Measurements from ENCODE around the gene SEC16A.

Gene SEC16A

DNA sequence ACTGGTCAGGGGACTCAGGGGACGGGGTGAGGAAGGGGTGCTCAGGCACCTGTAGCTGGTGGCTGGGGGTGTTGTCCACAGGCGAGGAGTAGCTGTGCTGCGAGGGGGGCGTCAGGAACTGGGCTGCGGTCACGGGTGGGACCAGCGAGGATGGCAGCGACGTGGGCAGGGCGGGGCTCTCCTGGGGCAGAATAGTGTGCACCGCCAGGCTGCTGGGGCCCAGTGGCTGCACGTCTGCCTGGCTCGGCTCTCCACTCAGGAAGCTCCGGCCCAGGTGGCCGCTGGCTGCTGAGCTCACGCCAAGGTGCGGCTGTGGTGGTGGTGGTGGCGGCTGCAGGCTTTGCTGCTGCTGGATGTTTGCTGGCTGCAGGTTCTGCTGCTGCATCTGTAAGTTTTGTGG is 13.3 kb upstream of the SEC16A start:
- TF ChIP-seq CTCF (IDR thresholded peaks at IDR 0.05; ENCODE audit: insufficient read depth, low read length, missing control alignments), result no peak
- no peak for DNase-seq (ENCODE audit: low read depth, low spot score)
- ChIA-PET POLR2A (no interaction called here), CTCF (interaction anchor here (0.6 to 11.1 kb wide), 4 partner anchors 8 to 175 kb away, joined by 3 to 131 read pairs (median 7); no protein-coding TSS in a partner anchor)
- no peak overlapping the region for H3K4me3 ChIP-seq (ENCODE audit: low read depth, low read length)

GRCh38 chr9:136495238-136495800 is 12.5 kb upstream of the SEC16A start:
- ChIA-PET CTCF (interaction anchor here (1.1 to 11.1 kb wide), 4 partner anchors 9 to 136 kb away, joined by 3 to 131 read pairs (median 10); no protein-coding TSS in a partner anchor), POLR2A (no interaction called here)
- no peak for TF ChIP-seq CTCF (IDR thresholded peaks at IDR 0.05; ENCODE audit: insufficient read depth, low read length, missing control alignments)
- no peak for DNase-seq (ENCODE audit: low read depth, low spot score)
- H3K4me3 ChIP-seq (ENCODE audit: low read depth, low read length), result no peak overlapping the region

DNA sequence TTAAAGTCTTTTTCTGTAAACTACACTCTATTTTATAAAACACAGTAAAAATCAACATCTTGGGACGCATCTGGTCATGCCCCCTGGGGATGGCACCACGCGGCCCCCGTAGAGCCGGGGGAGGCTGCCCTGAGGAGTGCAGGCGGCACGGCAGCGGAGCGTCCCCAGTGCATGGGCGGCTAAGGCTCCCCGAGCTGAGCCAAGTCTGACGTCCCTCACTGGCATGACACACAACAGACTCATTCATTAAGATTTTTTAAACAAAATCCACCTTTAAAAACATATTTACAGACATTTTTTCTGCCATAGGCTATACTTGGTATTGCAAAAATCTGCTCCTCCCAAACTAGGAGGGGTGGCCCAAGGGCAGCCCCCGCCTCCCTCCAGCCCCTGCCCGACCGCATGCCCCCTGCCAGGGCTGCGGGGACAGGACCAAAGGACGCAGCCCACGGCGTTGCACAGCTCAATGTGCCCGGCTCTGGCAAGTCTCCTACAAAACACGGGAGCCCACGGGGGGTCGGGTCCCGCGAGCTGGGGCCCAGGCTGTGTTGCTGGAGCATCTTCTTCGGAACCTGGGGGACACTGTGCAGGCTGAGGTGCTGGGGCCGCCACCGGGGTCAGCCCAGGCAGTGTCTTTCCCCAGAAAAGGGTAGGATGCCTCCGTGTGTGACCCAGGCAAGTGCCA is 11.8 kb upstream of the SEC16A start:
- TF ChIP-seq CTCF (IDR thresholded peaks at IDR 0.05; ENCODE audit: insufficient read depth, low read length, missing control alignments), result no peak
- CTCF ChIA-PET, result interaction anchor here (1.1 to 11.1 kb wide), 4 partner anchors 8 to 137 kb away, joined by 3 to 131 read pairs (median 10); no protein-coding TSS in a partner anchor

DNA sequence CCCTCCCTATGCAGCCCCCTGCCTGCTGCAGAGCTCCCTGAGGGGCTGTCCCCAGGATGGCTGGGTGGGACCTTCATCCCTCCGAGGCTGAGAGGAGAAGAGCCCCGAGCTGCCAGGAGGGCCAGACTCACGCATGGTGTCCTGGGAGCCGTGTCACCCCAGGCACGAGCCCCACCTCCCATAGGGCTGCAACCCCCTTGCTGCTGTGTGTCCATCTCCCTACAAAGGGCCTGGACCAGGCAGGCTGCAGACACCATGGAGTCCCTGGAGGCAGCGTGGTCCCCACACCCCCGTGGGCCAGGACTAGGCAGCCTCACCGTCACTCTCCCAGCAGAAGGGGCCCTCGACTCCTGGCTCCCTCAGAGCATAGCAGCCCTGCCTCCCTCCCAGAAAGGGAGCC is 11.2 kb upstream of the SEC16A start:
- TF ChIP-seq CTCF (IDR thresholded peaks at IDR 0.05; ENCODE audit: insufficient read depth, low read length, missing control alignments), result no peak
- no peak for DNase-seq (ENCODE audit: low read depth, low spot score)
- CTCF ChIA-PET, result interaction anchor here (1.5 to 3.4 kb wide), 4 partner anchors 9 to 178 kb away, joined by 5 to 11 read pairs (median 8); no protein-coding TSS in a partner anchor
- H3K4me3 ChIP-seq (ENCODE audit: low read depth, low read length), result no peak overlapping the region
- POLR2A ChIA-PET, result no interaction called here

More for the DNA sequence above, 11.8 kb upstream of the SEC16A start:
- POLR2A ChIA-PET, result no interaction called here
- no peak overlapping the region for H3K4me3 ChIP-seq (ENCODE audit: low read depth, low read length)
- DNase-seq (ENCODE audit: low read depth, low spot score), result no peak

DNA sequence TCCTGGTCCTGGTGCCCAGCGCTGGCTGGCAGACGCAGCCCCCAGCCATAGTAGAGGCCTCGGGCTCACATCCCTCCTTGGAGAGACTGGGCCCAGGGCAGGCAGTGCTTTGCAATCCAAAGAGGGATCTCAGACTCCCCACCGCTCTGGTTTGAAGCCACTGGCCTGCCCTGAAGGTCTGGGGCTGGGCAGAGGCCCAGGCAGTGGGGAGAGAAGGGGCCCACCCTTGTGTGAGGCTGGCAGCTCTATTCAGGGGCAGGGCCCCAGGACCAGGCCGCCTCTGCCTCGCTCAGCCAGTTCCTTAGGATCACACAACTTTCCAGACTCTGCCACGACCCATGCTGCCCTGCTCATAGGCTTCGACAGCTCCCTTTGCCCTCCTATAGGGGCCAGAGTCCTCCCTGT is 10.7 kb upstream of the SEC16A start:
- no peak overlapping the region for H3K4me3 ChIP-seq (ENCODE audit: low read depth, low read length)
- DNase-seq (ENCODE audit: low read depth, low spot score), result no peak
- ChIA-PET CTCF (interaction anchor here (1.5 to 3.4 kb wide), 3 partner anchors 9 to 178 kb away, joined by 5 to 11 read pairs (median 7); no protein-coding TSS in a partner anchor), POLR2A (no interaction called here)
- no peak for TF ChIP-seq CTCF (IDR thresholded peaks at IDR 0.05; ENCODE audit: insufficient read depth, low read length, missing control alignments)

DNA sequence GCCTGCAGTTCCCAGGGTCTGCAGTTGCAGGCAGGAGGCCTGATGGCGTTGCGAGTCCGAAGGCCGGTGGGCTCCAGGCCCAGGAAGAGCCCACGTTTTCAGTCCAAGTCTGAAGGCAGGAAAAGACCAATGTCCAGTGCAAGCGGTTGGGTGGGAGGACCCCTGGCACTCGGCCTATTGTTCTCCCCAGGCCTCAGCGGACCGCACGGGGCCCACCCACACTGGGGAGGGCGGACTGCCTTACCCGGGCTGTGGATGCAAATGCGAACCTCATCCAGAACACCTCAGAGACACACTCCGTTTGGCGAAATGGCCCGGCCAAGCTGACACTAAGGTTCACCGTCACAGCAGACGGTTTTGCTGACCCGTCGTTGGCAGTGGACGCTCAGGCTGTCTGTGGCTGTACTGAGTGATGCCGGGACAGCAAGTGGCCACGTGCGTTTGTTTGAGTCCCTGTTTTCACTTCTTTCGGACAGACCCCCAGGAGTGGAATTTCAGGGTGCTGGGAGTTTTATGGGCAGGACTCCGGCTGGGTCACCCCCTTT is 10.2 kb upstream of the SEC16A start:
- no peak overlapping the region for H3K4me3 ChIP-seq (ENCODE audit: low read depth, low read length)
- CTCF ChIA-PET, result interaction anchor here (1.5 to 1.6 kb wide), 2 partner anchors 8 to 179 kb away, joined by 5 to 7 read pairs; no protein-coding TSS in a partner anchor
- DNase-seq (ENCODE audit: low read depth, low spot score), result no peak
- POLR2A ChIA-PET, result no interaction called here
- TF ChIP-seq CTCF (IDR thresholded peaks at IDR 0.05; ENCODE audit: insufficient read depth, low read length, missing control alignments), result no peak
